ENCODE results near the gene FXYD3. TPM values are rescaled to one million over a fixed set of nuclear protein-coding genes. Genes with fewer than 3 reads are reported as not detected.

The FXYD3 gene
- polyA plus RNA-seq, 1 of the 3 experiments (the other 2 are of a cell fraction): not detected

- no peaks in the 10 kb centered on the region for H3K36me3 ChIP-seq (replicated peaks in 1 of 2; ENCODE audit: control insufficient read depth in 1 of 2, insufficient read depth in 2 of 2, low read length in 1 of 2)
- WGBS (ENCODE audit: low lambda C conversion rate): 74% methylated on average over 15 of the region's 15 CpGs
- H3K4me2 ChIP-seq: no peak within 1 kb of the TSS
- DNase-seq: no peak
- TF ChIP-seq CTCF (IDR thresholded peaks at IDR 0.05) (no peak), RCOR1 (IDR thresholded peaks at IDR 0.05; ENCODE audit: low read length) (no peak), RAD21 (IDR thresholded peaks at IDR 0.05; ENCODE audit: low read length) (no peak), GABPA (IDR thresholded peaks at IDR 0.05; ENCODE audit: low read depth) (no peak), RFX5 (IDR thresholded peaks at IDR 0.05; ENCODE audit: low read length) (no peak), ZBTB33 (IDR thresholded peaks at IDR 0.05; ENCODE audit: borderline replicate concordance, low read depth) (no peak), IRF3 (IDR thresholded peaks at IDR 0.05; ENCODE audit: low read depth, low read length) (no peak), MEF2A (IDR thresholded peaks at IDR 0.05; ENCODE audit: borderline replicate concordance, low read depth) (no peak), REST (IDR thresholded peaks at IDR 0.05; ENCODE audit: low read depth, low read length) (no peak)
- H3F3A ChIP-seq (replicated peaks; ENCODE audit: insufficient read depth): no peaks in the 10 kb centered on the region
- H3K27ac ChIP-seq (ENCODE audit: low read depth in 2 of 2, low read length in 1 of 2): no peak within 1 kb of the TSS
- no peaks in the 10 kb centered on the region for H4K20me1 ChIP-seq (ENCODE audit: insufficient read depth)
- peaks cover 0 to 6% of the 10 kb centered on the region in 2 experiments; a peak in 1 of 4 replicates for H3K4me1 ChIP-seq (ENCODE audit: control insufficient read depth in 1 of 2, insufficient read depth in 2 of 2, low read depth in 1 of 2, low read length in 1 of 2)
- no peak within 1 kb of the TSS for H3K4me3 ChIP-seq (ENCODE audit: low read depth in 2 of 2, low read length in 1 of 2)
- H3K9me3 ChIP-seq: no peaks in the 10 kb centered on the region
- H2AFZ ChIP-seq (ENCODE audit: low read depth): no peak within 1 kb of the TSS
- peaks cover 15% of the 10 kb centered on the region; the same call in 1 of the 2 replicates for H3K27me3 ChIP-seq (ENCODE audit: insufficient read depth)
- H3K79me2 ChIP-seq (ENCODE audit: insufficient read depth): no peaks in the 10 kb centered on the region
- no peaks in the 10 kb centered on the region for H3K9me2 ChIP-seq
- CTCF ChIA-PET: interaction anchor here (0.6 to 5.4 kb wide), 21 partner anchors 10 to 404 kb away, joined by 3 to 66 read pairs (median 8); partner anchors contain the start of gene FXYD3
- H3K9ac ChIP-seq: no peak within 1 kb of the TSS
- POLR2A ChIA-PET: no interaction called here
Observed at GRCh38 chr19:35134601-35135242, 19.1 kb downstream of the FXYD3 start, which contains the start of gene LGI4. TSS of gene LGI4 (minus strand) at chr19:35135059. CDS start at chr19:35134680, 379 bp downstream.

All from SK-N-SH (cell line).